Measurements from ENCODE around the gene ITGA1.

Gene ITGA1

DNA sequence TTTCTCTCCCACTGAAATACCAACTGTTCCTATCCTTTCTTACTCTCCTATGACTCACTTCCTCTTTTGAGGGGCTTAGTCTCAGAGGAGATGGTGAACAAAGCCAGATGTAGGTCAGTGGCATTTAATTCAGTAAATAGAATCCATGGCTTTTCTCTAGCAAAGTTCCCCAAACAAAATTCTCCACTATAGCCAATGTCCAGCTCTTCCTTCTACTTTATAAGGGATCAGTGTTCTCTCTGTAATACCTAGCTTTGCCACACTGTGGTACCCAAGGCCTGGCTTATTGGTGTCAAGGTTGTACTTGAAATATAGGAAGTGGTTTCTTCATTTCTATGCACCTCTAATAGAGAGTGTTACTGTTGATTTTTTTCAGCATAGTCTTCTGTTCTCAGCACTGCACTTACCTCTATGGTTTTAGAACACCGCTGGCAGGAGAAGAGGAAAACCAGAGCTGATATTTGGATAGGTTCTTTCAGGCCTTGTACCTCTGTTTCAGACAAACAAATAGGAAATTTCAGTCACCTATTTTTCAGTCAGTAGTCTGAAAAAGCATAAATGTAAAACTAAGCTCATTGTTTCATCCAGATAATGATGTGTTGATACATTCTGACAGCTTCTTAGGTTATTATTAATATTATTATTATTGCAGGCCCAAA, 160.8 kb downstream of the ITGA1 start:
- no peak overlapping the region for H3K4me3 ChIP-seq (ENCODE audit: control insufficient read depth, low read depth, low read length)
- DNase-seq (ENCODE audit: low read depth), result peak; percentile 50
- TF ChIP-seq, protein P1, sequence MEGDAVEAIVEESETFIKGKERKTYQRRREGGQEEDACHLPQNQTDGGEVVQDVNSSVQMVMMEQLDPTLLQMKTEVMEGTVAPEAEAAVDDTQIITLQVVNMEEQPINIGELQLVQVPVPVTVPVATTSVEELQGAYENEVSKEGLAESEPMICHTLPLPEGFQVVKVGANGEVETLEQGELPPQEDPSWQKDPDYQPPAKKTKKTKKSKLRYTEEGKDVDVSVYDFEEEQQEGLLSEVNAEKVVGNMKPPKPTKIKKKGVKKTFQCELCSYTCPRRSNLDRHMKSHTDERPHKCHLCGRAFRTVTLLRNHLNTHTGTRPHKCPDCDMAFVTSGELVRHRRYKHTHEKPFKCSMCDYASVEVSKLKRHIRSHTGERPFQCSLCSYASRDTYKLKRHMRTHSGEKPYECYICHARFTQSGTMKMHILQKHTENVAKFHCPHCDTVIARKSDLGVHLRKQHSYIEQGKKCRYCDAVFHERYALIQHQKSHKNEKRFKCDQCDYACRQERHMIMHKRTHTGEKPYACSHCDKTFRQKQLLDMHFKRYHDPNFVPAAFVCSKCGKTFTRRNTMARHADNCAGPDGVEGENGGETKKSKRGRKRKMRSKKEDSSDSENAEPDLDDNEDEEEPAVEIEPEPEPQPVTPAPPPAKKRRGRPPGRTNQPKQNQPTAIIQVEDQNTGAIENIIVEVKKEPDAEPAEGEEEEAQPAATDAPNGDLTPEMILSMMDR (IDR thresholded peaks at IDR 0.05; ENCODE audit: control insufficient read depth, insufficient read depth, low read depth, low read length, missing control alignments), result peak; percentile 74

DNA sequence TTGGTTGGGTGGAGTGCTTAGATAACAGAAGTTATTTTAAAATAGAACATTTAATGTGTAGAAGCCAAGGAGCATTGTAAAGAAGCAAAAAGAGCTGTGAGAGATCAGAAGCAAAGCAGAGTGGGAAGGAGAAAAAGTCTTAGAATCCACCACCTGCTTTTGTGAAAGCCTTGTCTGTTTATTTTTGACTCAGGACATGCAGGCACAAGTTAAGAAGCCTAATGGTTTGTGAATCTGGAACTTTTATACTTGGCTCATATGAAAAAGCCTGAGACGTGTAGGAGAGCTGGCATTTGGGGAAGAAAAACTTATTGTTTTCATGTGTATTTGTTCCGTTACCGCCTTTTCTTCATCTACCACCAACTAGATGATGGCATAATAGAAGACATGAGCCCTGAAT, 163.0 kb downstream of the ITGA1 start:
- DNase-seq (ENCODE audit: low read depth), result no peak
- TF ChIP-seq, protein P1 (IDR thresholded peaks at IDR 0.05; ENCODE audit: control insufficient read depth, insufficient read depth, low read depth, low read length, missing control alignments), result no peak
- H3K4me3 ChIP-seq (ENCODE audit: control insufficient read depth, low read depth, low read length), result no peak overlapping the region

DNA sequence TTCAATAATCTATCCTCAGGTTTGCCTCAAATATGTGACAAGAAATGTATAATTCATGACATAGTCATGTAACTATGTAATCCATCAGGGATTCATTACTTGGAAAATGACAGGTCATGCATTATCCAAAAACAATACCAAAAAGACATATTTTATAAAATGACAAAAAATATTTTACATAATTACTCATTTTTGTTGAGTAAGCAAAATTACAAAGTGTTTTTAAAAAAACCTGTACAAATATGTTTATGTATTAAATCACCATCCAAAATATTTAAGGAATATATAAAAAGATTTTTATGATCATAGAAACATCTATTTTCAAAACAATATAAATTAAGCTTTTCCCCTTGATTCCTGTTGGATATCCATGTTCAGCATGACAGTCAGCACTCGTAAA, 164.8 kb downstream of the ITGA1 start:
- no peak overlapping the region for H3K4me3 ChIP-seq (ENCODE audit: control insufficient read depth, low read depth, low read length)
- no peak for DNase-seq (ENCODE audit: low read depth)
- TF ChIP-seq, protein P1 (IDR thresholded peaks at IDR 0.05; ENCODE audit: control insufficient read depth, insufficient read depth, low read depth, low read length, missing control alignments), result no peak

DNA sequence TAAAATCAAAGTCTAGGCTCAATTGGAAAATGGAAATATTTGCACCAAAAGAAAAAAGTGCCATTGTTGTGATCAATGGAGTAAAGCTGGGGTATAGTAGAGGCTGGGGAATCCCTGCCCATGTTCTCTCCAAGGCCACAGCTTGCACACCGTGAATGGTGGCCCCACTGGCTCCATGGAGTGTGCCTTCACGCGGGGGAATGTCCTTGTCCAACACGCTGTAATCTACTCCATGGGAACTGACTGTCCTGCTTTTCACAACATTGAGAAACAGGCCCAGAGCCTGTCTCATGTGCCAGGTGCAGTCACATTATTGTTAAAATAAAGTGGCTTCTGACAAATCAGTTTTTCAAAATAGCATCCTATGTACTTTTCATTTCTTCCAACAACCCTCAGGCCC, 168.3 kb downstream of the ITGA1 start:
- TF ChIP-seq, protein P1 (IDR thresholded peaks at IDR 0.05; ENCODE audit: control insufficient read depth, insufficient read depth, low read depth, low read length, missing control alignments), result no peak
- DNase-seq (ENCODE audit: low read depth), result no peak
- H3K4me3 ChIP-seq (ENCODE audit: control insufficient read depth, low read depth, low read length), result no peak overlapping the region

DNA sequence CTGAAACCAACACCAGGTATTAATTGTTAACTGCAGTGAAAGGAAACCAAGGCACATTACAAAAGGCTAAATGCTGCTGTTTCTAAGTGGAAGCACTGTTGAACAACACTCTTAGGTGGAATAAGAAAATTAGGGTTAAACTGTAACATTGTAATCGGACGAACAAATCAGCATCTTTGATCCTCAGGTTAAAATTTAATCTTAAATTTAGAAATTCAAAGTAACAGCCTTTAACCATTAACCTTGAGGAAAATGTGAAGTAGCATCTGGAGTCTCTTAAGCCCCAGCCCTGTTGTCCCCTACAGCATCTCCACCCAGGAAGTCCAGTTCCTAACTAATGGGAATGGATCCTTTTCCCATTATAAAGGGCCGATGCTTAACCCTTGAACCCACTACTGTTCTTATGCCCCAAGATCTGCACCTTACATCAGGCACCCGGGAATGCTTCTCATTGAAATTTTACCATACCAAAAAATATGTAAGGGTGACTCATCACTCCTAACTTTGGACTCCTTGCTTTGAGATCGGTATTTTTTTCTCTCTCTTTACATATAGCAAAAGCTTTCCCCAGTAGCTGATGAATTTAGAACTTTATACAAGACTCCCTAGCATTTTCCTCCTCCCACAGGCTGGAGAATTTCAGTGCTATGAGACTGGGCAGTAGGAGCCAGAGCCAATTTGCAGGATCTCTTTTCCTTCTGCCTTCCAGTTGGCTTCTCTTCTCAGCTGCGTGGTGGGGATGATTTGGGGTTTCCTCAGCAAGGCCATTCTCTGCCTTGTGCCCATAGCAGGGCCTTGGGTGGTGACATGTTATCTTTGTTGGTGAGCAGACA, 169.4 kb downstream of the ITGA1 start:
- no peak for DNase-seq (ENCODE audit: low read depth)
- TF ChIP-seq, protein P1 (IDR thresholded peaks at IDR 0.05; ENCODE audit: control insufficient read depth, insufficient read depth, low read depth, low read length, missing control alignments), result no peak
- H3K4me3 ChIP-seq (ENCODE audit: control insufficient read depth, low read depth, low read length), result no peak overlapping the region

DNA sequence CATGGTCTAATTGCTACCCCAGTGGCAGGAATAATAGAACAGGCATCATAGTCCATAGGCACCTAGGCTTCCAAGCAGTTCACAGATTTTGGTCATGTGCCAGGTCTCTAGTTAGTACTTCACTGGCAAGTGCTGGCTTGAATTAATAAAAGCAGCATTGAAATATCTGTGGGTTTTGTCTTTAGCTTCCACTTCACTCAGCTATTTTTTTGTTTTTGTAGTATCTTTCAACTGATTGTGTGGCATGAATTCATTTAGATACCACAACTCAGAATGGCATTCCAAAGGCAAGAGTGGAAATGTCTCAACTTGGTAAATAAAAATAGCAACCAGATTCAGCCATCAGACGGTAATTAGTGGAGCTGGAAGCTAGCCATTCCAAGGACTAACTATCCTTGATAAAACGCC, 173.6 kb downstream of the ITGA1 start:
- DNase-seq (ENCODE audit: low read depth), result peak; percentile 20
- no peak overlapping the region for H3K4me3 ChIP-seq (ENCODE audit: control insufficient read depth, low read depth, low read length)
- TF ChIP-seq, protein P1 (IDR thresholded peaks at IDR 0.05; ENCODE audit: control insufficient read depth, insufficient read depth, low read depth, low read length, missing control alignments), result no peak

All from AG09309 (cell line).